ENCODE results near the gene BST1. TPM values are rescaled to one million over a fixed set of nuclear protein-coding genes. Genes with fewer than 3 reads are reported as not detected.

Gene BST1
- total and polyA plus RNA-seq, 2 experiments from 2014 or later: 24.3 to 32.6 TPM

DNA sequence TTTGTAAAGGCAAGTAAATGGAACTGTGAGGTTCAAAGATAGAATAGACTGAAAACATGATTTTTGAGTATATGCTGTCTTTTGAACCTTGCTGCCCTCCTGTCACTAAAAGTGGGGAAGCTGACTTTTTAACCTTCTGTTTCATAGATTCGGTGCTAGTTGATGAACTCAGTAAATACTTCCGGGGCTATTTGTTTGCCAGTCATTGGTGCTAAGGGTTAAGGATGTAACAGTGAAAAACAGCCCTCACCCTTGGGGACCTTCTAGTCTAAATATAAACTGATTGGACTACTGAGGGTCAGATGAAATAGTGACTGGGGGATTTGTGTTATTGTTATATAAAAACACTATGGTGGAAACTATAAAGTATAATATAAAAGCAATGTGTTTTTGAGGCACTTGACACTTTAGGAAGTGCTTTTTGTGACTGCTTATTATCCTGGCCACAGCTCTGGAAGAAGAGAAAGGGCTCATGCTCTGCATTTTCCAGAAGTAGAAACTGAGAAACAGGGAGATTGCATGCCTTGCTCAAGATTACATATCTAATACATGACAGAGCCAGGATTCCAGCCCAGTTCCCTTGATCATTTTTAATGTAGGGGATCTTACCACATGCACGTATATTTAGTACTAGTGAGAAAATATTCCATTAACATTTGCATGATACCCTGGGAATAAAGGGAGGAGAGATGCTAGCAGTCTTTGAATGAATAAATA, 3.9 kb downstream of the BST1 start:
- no peak overlapping the region for H3K9ac ChIP-seq
- WGBS, 2 experiments (ENCODE audit: low coverage in 1 of 2, low lambda C conversion rate in 2 of 2, missing lambda C conversion rate in 2 of 2): 50 to 59% methylated on average over 3 of the region's 3 CpGs
- no peaks in the 10 kb centered on the region for H3K36me3 ChIP-seq (ENCODE audit: low read depth)
- H3K4me1 ChIP-seq (ENCODE audit: insufficient read depth): peaks cover 14% of the 10 kb centered on the region; the same call in 1 of the 2 replicates
- peak overlapping the region; percentile 26 for H2AFZ ChIP-seq
- no peak overlapping the region for H3K4me2 ChIP-seq (ENCODE audit: unreplicated experiment)
- no peaks in the 10 kb centered on the region for H4K20me1 ChIP-seq (ENCODE audit: insufficient read depth)
- TF ChIP-seq EZH2 (IDR thresholded peaks at IDR 0.05; ENCODE audit: insufficient read depth, poor library complexity, severe bottlenecking): no peak
- TF ChIP-seq EZH2phosphoT487 (IDR thresholded peaks at IDR 0.05; ENCODE audit: insufficient read depth, low read depth): no peak
- H3K9me2 ChIP-seq (ENCODE audit: insufficient read depth): no peaks in the 10 kb centered on the region
- 0 out of 2 replicates have a peak, but pooled peaks cover 9% of the 10 kb centered on the region for H3F3A ChIP-seq (ENCODE audit: insufficient read depth)
- in situ Hi-C loops (cut with MboI): no loop called here
- H3K79me2 ChIP-seq (ENCODE audit: insufficient read depth): no peaks in the 10 kb centered on the region
- H3K27me3 ChIP-seq (replicated peaks; ENCODE audit: insufficient read depth): no peaks in the 10 kb centered on the region
- peak; percentile 43 for DNase-seq
- H3K27ac ChIP-seq: no peak overlapping the region
- H3K4me3 ChIP-seq: no peak overlapping the region
- no peaks in the 10 kb centered on the region for H3K9me3 ChIP-seq (ENCODE audit: low read depth)

DNA sequence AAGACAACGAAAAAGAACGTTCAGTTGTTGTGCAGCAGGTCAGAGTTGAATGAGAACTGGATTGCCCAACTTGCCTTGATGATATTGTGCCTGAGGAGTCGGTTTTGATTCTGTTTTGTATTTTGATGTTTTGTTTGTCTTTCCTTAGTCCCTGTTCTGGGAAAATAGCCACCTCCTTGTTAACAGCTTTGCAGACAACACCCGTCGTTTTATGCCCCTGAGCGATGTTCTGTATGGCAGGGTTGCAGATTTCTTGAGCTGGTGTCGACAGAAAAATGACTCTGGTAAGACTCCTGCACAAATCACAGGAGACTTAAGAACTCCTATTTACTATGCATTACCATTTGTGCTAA, 4.5 kb downstream of the BST1 start:
- Histone ChIP-seq H3K79me2 (ENCODE audit: insufficient read depth) (no peaks in the 10 kb centered on the region), H2AFZ (peak overlapping the region; percentile 26), H3K36me3 (ENCODE audit: low read depth) (no peaks in the 10 kb centered on the region), H3K4me2 (ENCODE audit: unreplicated experiment) (no peak overlapping the region), H3K4me3 (no peak overlapping the region), H3K9ac (no peak overlapping the region), H3K27me3 (replicated peaks; ENCODE audit: insufficient read depth) (no peaks in the 10 kb centered on the region), H3K9me3 (ENCODE audit: low read depth) (no peaks in the 10 kb centered on the region), H3K27ac (no peak overlapping the region), H3K9me2 (ENCODE audit: insufficient read depth) (no peaks in the 10 kb centered on the region), H3K4me1 (ENCODE audit: insufficient read depth) (peaks cover 12% of the 10 kb centered on the region; the same call in 1 of the 2 replicates), H4K20me1 (ENCODE audit: insufficient read depth) (no peaks in the 10 kb centered on the region), H3F3A (ENCODE audit: insufficient read depth) (0 out of 2 replicates have a peak, but pooled peaks cover 9% of the 10 kb centered on the region)
- TF ChIP-seq EZH2 (IDR thresholded peaks at IDR 0.05; ENCODE audit: insufficient read depth, poor library complexity, severe bottlenecking) (no peak), EZH2phosphoT487 (IDR thresholded peaks at IDR 0.05; ENCODE audit: insufficient read depth, low read depth) (no peak)
- in situ Hi-C loops (cut with MboI): no loop called here
- WGBS, 2 experiments (ENCODE audit: low coverage in 1 of 2, low lambda C conversion rate in 2 of 2, missing lambda C conversion rate in 2 of 2): 11 to 16% methylated on average over 7 of the region's 7 CpGs
- DNase-seq: peak; percentile 26

DNA sequence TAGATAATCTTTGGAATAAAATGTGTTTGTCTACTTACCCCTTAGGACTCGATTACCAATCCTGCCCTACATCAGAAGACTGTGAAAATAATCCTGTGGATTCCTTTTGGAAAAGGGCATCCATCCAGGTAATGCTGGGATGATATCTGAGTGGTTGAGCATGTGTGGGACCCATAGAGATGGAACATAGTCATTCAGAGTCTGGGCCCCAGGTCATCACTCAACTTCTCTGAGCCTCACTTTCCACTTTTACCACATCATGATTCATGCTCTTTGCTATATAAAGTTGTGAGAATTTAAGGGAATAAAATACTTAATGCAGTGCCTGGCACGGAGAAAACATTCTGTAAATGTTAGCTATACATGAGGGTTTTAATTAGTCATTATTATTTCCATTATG, 8.9 kb downstream of the BST1 start:
- Histone ChIP-seq H3K4me2 (ENCODE audit: unreplicated experiment) (no peak overlapping the region), H3K4me1 (ENCODE audit: insufficient read depth) (peaks cover 34% of the 10 kb centered on the region), H2AFZ (no peak overlapping the region), H3K4me3 (no peak overlapping the region), H3K9ac (no peak overlapping the region), H3K36me3 (ENCODE audit: low read depth) (no peaks in the 10 kb centered on the region), H4K20me1 (ENCODE audit: insufficient read depth) (no peaks in the 10 kb centered on the region), H3K9me3 (ENCODE audit: low read depth) (no peaks in the 10 kb centered on the region), H3K9me2 (ENCODE audit: insufficient read depth) (no peaks in the 10 kb centered on the region), H3K79me2 (ENCODE audit: insufficient read depth) (no peaks in the 10 kb centered on the region), H3K27ac (no peak overlapping the region), H3F3A (ENCODE audit: insufficient read depth) (peaks cover 9% of the 10 kb centered on the region), H3K27me3 (replicated peaks; ENCODE audit: insufficient read depth) (no peaks in the 10 kb centered on the region)
- in situ Hi-C loops (cut with MboI): no loop called here
- WGBS, 2 experiments (ENCODE audit: low coverage in 1 of 2, low lambda C conversion rate in 2 of 2, missing lambda C conversion rate in 2 of 2): 89 to 91% methylated on average over 2 of the region's 2 CpGs
- TF ChIP-seq EZH2 (IDR thresholded peaks at IDR 0.05; ENCODE audit: insufficient read depth, poor library complexity, severe bottlenecking) (no peak), EZH2phosphoT487 (IDR thresholded peaks at IDR 0.05; ENCODE audit: insufficient read depth, low read depth) (no peak)
- DNase-seq: no peak

DNA sequence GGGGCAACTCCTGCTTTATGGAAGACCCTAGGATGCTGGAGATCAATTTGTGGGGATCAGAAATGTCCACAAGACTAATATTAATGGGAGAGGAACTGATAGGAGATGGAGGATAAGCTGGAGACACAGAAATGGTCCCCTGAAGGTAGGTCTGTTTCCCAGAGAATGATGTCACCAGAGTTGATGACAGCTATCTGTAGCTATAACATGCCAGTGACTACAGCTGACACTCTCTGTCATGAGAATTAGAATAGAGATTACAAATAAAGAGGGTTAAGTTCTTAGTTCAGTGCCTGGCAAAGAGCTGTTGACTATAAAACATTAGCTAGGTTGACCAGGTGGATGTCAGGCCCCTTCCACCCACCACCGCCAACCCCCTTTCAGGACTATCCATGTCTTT, 9.3 kb downstream of the BST1 start:
- Histone ChIP-seq H3K27ac (no peak overlapping the region), H3K9me3 (ENCODE audit: low read depth) (no peaks in the 10 kb centered on the region), H4K20me1 (ENCODE audit: insufficient read depth) (no peaks in the 10 kb centered on the region), H3K4me2 (ENCODE audit: unreplicated experiment) (no peak overlapping the region), H3K4me1 (ENCODE audit: insufficient read depth) (peaks cover 34% of the 10 kb centered on the region), H3K9ac (no peak overlapping the region), H3K9me2 (ENCODE audit: insufficient read depth) (no peaks in the 10 kb centered on the region), H3K79me2 (ENCODE audit: insufficient read depth) (no peaks in the 10 kb centered on the region), H3F3A (ENCODE audit: insufficient read depth) (peaks cover 13% of the 10 kb centered on the region), H2AFZ (no peak overlapping the region), H3K36me3 (ENCODE audit: low read depth) (no peaks in the 10 kb centered on the region), H3K27me3 (replicated peaks; ENCODE audit: insufficient read depth) (no peaks in the 10 kb centered on the region), H3K4me3 (no peak overlapping the region)
- in situ Hi-C loops (cut with MboI): no loop called here
- TF ChIP-seq EZH2phosphoT487 (IDR thresholded peaks at IDR 0.05; ENCODE audit: insufficient read depth, low read depth) (no peak), EZH2 (IDR thresholded peaks at IDR 0.05; ENCODE audit: insufficient read depth, poor library complexity, severe bottlenecking) (no peak)
- 91 to 100% methylated on average over 1 of the region's 1 CpG for WGBS, 2 experiments (ENCODE audit: low coverage in 1 of 2, low lambda C conversion rate in 2 of 2, missing lambda C conversion rate in 2 of 2)
- no peak for DNase-seq
